COLO668 (cell line): Measurements from ENCODE around the gene TNFRSF8.

Experiments
- DNase-seq: peaks from one replicate; lab custom pipeline; 2025; ENCODE audit not compliant: unreplicated experiment; lab: John Stamatoyannopoulos, UW

The TNFRSF8 gene

DNA sequence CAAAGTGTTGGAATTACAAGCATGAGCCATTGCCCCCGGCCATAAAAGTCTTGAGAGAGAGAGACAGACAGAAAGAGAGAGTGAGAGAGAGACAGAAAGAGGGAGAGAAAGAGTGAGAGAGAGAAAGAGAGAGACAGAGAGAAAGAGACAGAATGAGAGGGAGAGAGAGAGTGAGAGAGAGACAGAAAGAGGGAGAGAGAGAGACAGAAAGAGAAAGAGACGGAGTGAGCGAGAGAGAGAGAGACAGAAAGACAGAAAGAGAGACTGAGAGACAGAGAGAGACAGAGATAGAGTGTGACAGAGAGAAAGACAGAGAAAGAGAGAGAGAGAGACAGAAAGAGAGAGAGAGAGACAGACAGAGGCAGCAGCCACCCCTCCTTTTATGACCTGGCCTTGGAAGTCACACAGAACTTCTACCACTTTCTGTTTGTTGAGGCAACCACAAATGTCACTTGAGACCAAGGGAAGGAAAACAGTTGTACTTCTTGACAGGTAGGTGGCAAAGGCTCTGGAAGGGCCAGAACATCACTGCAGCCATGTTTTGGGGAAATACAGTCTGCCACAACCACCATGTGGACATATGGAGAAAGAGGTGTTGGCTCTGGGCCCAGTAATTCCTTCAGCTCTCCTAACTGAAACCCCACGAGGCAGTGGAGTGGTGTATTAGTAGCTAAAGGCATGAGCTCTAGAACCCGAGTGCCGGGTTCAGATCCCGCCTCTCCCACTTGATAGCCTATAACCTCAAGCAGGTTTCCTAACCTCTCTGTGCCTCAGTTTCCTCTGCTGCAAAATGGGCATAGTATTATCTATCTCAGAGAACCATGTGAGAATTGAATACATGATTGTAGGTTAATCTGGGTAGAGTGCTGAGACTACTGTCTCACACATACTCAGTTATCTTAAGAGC, 50.6 kb downstream of the TNFRSF8 start:
- no peak for DNase-seq

DNA sequence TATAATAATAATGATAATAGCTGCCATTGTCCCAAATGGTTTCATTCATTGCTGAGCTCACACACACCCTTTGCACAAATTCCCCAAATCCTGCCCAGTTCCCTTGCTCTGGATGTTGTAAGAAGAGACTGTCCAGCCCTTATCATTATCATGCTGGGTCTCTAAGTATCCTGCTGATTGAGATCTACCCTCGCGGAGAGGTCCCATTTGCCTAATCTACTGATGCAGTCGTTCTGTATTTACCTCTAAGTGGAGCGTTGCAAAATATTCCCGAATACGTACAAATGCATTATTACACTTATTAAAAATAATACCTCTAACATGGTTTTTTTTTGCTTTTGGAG, 51.2 kb downstream of the TNFRSF8 start:
- no peak for DNase-seq

DNA sequence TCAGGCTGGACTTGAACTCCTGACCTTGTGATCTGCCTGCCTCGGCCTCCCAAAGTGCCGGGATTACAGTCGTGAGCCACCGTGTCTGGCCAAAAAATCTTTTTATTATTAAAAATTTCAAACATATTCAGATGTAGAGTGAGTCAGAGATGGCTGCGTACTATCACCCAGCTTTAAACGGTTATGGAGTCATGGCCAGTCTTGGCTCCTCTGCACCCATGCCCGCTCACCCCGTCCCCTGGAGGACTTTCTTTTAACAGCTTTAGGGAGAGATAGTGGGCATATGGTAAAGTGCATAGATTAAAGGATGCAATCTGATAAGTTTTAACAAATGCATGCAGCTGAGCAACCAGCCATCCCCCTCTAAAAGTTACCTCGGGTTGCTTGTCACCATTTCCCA, 51.8 kb downstream of the TNFRSF8 start:
- DNase-seq = no peak

DNA sequence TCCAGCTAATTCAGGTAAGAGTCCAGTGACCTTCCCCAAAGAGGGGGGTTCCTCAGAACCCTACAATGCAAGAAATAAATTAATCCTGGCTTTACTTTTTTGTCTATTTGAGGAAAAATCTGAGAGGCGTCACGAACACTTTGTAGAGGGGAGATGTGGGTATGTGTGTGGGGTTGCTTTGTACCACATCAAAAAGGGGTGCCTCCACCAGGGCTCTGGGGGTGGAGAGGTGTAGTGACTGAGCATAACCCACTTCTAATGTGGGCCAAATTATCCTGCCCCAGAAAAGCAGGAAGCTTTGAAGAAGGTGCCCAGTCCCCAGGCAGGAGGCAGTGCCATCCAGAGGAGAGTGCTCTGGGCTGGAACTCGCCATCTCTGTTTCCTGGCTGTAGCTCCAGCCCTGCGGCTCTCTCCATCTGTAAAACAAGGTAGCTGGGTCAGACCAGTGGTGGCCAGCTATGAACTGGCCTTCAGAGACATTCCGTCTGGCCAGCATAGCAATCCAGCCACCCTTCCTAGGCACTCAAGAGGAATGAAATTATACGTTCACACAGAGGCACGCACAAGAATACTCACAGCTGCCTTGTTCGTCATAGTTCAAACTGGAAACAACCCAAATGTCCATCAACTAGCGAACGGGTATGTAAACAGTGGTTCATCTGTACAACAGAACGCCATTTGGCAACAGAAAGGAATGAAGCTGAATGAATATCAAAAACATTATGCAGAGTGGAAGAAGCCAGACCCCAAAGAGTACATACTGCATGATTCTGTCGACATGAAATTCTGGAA, 58.3 kb downstream of the TNFRSF8 start:
- DNase-seq = no peak

DNA sequence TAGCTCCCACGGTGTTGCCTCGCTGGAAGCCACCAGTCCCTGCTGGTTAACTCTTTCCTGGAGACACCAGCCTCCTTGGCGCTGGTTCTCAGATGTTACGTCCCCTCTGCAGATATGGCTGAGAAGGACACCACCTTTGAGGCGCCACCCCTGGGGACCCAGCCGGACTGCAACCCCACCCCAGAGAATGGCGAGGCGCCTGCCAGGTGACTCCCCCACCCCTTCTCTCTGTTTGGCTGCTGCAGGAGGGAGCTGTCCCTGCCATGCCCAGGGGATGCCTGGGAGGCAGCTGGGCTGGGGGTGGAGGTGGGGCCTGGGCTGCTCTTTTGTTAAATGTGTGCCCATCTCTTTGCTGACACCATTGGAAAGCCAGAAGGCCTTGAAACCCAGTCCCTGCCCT, 60.1 kb downstream of the TNFRSF8 start:
- DNase-seq = no peak

DNA sequence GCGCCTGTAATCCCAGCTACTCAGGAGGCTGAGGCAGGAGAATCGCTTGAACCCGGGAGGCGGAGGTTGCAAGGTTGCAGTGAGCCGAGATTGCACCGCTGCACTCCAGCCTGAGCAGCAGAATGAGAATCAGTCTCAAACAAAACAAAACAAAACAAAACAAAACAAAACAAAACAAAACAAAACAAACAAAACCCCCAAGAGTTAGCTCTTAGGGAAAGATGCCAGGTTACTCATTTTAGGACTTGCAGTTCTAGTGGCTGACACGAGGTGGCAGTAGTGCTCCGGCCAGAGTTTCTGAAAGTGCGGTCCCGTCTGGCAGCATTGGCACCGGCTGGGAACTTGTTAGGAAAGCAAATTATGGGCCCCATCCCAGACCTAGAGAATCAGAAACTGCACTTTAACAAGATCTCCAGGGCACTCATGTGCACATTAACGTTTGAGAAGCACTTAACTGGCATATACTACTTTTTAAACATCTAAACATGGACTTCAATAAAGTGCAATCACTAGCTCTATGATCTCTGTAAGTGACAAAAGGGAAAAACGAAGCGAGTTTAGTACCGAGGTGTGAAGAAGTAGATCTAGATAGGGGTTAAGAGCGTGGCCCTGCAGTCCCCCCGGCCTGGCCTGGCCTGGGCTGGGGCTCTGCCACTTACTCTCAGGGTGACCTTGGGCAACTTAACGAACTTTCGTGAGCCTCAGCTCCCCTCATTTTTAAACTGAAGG, 61.8 kb downstream of the TNFRSF8 start:
- peak; percentile 66 for DNase-seq

DNA sequence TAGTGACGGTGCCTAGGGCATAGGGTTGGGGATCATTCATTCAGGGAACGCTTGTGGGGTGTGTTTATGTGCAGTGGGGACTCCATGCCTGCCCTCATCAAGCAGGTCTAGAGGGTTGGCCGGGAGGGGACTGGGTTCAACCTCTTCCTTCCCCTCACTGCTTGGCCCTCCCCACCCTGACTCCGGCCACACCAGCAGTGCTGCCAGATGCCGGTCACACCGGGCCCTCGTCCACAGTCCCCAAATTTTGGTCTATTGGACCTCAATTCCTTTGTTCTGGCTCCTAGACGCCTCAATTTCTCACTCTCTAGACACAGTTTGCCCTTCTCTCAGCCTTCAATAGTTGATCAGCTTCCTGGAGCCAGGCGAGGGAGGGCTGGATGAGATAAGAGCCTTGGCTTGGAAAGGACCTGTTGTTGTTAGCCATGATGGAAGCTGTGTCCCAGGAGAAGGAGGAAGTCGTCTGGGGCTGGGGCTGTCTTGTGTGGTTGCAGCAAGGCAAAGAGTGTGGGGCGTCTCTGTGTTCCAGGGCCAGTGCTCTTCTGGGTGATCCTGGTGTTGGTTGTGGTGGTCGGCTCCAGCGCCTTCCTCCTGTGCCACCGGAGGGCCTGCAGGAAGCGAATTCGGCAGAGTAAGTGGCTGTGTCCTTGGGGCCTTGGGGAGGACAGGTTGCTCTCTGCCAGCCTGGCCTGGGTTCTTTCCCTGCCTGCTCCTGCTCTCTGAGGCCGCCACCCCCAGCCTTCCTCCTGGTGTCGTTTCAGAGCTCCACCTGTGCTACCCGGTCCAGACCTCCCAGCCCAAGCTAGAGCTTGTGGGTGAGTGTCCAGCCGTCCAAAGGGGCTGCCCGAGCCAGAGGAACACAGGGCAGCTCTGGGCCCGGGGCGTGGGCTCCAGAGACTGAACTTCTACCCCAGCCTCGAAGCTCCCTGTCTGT, 62.6 kb downstream of the TNFRSF8 start:
- no peak for DNase-seq

DNA sequence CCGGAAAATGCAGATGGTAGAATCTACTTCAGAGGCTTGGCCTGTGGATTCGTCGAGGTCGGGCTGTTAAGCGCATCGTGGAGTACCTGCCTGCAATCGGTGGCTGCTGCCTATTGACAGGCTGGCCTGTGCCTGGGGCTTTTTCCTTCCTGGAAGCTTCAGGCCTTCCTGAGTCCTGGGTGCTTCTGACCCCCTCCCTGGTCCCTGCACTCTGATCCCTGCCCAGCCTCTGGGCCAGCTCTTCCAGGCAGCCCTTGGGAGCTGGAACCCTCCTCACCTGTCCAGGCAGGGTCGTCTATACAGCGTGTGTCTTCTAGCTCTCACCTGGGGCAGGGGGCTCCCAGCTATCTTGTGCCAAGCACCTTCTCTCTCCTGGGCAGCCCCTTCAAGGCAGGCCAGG, 63.7 kb downstream of the TNFRSF8 start:
- DNase-seq = no peak

DNA sequence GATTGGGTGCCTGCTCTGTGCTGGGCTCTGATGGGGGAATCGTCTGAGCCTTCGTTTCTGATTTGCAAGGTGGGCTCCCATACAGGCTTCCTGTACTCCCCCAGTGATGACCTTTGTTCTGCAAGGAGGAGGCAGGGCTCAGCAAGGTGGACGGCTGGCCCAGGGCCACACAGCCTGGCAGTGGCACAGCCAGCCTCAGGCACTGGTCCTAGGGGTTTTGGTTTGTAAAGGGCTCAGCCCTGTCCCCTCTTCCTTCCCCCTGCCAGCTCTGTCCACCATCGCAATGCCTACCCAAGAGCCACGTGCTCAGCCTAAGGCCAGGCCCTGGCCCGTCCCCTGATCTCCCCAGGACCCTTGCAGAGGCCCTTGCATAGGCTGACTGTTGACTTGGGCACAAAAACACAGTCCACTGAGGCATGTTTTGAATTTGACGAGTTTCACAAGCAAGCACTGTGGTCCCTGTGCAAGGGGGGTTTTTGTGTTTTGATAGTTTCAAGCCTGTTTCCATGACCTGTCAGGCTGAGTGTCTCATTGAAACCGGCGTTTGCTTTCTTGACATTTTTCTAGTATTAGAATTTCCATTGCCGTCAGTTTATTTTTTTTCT, 64.2 kb downstream of the TNFRSF8 start:
- DNase-seq = no peak

DNA sequence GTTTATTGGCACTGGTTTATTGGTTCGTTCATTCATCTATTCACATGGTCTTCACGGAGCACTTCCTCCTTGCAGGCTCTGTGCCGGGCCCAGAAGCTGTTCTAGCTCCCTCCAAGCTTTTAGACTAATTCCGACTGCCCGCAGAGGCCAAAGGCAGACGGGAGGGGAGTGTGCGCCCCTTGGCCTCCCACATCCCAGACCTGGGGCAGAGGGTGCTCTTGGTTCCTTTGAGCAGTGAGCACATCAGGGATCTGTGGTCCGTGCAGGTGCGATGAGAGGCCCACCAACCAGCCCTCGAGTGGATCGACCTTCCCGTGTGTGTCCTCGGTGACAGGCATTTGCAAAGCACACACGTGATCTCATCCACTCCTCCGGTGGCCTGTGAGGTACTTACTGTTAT, 65.0 kb downstream of the TNFRSF8 start:
- DNase-seq = no peak

DNA sequence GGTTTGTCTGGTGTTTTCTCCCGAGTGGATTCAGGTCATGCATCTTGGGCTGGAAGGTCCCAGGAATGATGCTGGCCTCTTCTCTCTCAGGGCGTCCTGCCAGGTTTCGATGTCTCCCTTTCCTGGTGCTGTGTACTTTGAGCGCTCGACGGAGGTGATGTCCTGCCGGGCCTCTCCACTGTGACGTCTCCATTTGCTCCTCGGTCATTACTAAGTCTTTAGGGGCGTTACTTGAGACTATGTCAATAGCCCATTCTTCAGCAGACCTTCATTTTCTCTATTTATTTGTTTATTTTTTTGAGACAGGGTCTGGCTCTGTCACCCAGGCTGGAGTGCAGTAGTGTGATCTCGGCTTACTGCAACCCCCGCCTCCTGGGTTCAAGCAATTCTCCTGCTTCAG, 66.5 kb downstream of the TNFRSF8 start:
- DNase-seq = no peak

DNA sequence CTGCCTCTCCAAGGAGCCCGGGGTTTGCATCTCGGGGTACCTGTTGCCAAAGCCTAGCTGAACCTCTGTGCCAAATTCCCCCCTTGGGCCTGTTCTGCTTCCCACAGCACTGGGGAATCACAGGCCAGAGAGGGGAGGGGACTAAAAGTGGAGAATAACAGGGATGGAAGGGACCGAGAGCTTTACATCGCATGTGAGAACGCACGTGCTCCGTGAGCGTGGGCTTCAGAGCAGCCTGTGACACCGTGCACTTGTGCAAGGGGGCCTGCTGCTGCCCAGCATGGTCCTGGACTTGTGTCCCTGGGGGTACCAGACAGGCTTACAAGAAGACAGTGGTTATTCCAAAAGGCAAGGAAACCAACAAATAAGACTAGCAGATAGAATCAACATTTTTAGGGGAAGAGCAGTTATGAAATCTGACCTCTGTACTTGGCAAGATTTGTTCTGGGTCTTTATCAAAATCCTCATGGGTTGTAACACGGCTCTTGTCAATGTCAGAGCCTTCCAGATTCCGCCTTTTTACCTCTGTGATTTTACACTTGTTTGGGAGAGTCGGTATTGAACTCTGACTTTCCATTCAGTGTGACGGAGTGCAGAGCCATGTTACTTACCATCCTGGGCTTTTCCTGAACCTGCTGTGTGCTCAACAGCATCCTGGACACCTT, 67.5 kb downstream of the TNFRSF8 start:
- no peak for DNase-seq

DNA sequence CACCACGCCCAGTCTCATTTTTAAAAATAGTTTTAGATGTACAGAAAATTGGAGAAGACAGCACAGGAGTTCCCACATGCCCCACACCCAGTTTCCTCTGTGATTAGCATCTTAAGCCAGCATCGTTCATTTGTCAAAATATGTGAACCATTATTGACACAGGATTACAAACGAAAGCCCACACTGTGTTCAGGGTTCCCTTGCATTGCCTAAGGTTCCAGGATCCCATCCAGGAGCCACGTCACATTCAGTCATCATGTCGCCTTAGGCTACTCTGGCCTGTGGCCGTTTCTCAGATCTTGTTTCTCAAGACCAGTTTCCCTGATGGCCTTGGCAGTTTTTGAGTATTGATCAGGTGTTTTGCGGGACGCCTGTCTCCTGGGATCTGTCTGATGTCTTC, 69.0 kb downstream of the TNFRSF8 start:
- DNase-seq = no peak

DNA sequence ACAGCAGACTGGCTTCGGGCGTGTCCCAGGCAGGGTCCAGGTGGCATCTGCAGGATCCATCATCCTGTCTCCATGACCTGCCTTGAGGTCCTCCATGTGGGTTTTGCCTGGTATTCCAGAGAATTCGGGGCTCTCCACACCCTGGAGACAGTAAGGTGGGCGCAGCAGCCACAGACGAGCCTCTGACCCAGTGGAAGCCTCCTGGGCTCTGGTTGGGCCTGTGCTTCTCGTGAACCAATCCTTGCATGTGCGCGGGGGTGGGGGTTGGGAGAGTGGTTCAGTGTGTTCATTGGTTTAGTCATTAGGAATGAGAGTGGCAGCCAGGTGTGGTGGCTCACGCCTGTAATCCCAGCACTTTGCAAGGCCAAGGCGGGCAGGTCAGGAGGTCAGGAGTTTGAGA, 71.6 kb downstream of the TNFRSF8 start:
- no peak for DNase-seq

DNA sequence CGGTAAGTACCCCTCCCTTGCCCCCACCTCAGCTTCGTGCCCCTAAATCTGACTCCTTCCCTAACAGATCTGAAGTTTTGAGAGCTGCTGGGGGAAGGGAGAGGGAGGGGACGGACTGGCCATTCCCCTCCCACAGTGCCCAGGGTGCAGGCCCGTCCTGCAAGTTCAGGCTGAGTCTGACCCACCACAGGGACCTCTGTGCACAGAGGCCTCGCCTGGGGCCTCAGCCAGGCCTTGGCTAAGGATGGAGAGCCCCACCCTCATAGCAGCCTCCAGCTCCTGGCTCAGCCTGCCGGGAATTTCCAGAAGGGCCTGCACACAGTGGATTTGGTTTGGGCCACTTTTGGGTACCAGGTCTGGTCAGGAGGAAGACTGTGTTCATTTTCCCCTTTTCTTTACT, 72.5 kb downstream of the TNFRSF8 start:
- no peak for DNase-seq

DNA sequence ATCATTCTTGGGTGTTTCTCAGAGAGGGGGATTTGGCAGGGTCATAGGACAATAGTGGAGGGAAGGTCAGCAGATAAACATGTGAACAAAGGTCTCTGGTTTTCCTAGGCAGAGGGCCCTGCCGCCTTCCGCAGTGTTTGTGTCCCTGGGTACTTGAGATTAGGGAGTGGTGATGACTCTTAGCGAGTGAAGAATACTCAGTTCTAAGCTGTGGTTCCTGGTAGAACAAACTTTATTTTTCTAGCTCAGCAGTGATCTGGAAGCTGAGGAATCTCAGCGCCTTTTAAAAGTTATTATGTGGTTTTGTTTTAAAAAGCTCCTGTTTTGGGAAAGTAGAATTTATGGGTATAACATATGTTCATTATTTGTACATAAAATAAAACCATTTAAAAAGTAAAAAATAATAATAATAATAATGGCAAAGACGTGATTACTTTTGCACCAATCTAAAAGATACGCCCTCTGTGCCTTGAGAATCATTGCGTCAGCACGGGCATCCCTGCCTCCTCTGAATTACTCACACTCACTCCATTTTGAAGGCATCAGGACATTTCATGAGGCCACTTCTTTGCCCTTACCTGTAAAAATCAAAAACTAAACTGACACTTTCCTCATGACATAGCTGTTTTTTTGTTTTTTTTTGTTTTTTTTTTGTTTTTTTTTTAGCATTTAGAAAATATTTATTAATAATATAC, 74.0 kb downstream of the TNFRSF8 start:
- DNase-seq = no peak

DNA sequence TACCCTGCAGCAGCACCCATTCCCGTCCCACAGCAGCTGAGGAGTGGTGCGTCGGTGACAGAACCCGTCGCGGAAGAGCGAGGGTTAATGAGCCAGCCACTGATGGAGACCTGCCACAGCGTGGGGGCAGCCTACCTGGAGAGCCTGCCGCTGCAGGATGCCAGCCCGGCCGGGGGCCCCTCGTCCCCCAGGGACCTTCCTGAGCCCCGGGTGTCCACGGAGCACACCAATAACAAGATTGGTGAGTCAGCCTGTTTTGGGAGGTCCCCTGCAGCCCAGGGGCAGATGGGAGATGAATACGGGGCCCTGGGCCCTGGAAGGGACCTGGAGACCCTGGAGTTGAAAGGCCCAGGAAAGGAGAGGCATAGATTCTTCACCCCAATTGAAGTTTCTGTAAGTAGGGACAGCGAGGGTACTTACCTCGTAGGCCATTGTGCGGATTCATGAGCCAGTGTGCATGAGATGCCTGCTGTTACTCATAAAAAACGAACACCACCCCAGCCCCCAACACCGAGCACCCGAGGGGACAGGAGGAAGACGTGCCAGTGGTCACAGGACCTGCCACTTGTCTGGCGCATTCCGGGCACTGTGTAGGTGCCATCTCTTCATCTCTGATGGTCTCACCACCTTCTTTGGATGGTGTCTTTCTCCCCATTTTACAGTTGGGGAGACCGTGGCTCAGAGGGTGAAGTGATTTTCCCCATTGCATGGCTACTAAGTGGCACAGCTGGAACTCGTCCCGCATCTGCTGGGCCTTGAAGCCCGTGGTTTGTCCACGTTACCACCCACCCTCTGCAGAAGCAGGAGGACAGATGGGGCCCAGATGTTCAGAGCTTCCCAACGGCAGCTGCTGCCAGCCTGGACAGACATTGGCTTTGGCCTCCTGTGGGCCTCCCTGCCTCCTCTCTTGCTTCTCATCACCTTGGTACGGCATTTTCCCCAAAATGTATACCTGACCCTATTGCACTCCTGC, 75.4 kb downstream of the TNFRSF8 start:
- no peak for DNase-seq

DNA sequence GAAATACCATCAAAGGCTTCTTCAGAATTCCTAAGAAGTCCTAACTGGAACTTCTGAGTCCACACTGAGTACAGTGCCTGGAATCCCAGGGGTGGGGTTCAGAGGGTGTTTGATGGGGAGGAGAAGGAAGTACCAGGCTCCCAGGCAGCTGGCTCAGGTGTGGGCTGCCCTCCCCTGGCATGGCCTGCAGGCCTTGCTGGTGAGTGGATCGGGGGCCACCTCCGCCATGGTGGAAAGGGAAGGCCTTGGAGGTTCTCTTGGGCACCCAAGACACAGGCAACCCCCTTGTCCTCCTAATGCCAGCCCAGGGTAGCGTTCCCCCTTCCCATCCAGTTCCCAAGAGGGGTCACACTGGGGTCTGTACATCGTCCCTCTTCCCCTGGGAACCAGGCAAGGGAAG, 76.9 kb downstream of the TNFRSF8 start:
- no peak for DNase-seq
